Measurements from ENCODE around the gene GARIN5A.
"Not testable (repeated sequence)": the region's sequence is repeated elsewhere in the genome, so short reads cannot be mapped to it uniquely, and the experiment has no call there.

DNA sequence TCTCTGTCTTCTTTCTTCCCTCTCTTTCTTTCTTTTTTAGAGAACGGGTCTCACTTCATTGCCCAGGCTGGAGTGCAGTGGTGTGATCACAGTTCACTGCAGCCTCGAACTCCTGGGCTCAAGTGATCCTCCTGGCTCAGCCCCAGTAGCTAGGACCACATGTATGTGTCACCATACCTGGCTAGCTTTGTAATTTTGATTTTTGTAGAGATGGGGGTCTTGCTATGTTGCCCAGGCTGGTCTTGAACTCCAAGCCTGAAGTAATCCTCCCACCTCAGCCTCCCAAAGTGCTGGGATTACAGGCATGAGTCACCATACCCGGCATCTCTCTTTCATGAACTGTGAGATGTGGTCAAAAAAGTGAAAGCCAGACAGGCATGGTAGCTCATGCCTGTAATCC, 3.3 kb downstream of the GARIN5A start:
- TF ChIP-seq, protein P1, sequence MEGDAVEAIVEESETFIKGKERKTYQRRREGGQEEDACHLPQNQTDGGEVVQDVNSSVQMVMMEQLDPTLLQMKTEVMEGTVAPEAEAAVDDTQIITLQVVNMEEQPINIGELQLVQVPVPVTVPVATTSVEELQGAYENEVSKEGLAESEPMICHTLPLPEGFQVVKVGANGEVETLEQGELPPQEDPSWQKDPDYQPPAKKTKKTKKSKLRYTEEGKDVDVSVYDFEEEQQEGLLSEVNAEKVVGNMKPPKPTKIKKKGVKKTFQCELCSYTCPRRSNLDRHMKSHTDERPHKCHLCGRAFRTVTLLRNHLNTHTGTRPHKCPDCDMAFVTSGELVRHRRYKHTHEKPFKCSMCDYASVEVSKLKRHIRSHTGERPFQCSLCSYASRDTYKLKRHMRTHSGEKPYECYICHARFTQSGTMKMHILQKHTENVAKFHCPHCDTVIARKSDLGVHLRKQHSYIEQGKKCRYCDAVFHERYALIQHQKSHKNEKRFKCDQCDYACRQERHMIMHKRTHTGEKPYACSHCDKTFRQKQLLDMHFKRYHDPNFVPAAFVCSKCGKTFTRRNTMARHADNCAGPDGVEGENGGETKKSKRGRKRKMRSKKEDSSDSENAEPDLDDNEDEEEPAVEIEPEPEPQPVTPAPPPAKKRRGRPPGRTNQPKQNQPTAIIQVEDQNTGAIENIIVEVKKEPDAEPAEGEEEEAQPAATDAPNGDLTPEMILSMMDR (IDR thresholded peaks at IDR 0.05), result not testable (repeated sequence)
- not testable (repeated sequence) for TF ChIP-seq ZFX (IDR thresholded peaks at IDR 0.05; ENCODE audit: borderline replicate concordance)
